NCI-H2107 treated with DMSO at 0.1 percent for 48 hours (cell line): ENCODE results near the gene EEPD1.

Source experiments
- DNase-seq: peaks from one replicate; lab custom pipeline; 2025; ENCODE audit not compliant: unreplicated experiment; lab: John Stamatoyannopoulos, UW

Gene EEPD1

GRCh38 chr7:36249091-36249490, 96.0 kb downstream of the EEPD1 start:
- no peak for DNase-seq

- DNase-seq = no peak
Measured at GRCh38 chr7:36253699-36254098, 100.6 kb downstream of the EEPD1 start.

- peak; percentile 86 for DNase-seq
Measured at GRCh38 chr7:36258510-36259259, 105.6 kb downstream of the EEPD1 start.

GRCh38 chr7:36260481-36260880, 107.4 kb downstream of the EEPD1 start:
- DNase-seq = no peak

- DNase-seq = no peak
Measured at GRCh38 chr7:36261019-36261754, 108.1 kb downstream of the EEPD1 start.

- DNase-seq = no peak
Measured at GRCh38 chr7:36262309-36263094, 109.4 kb downstream of the EEPD1 start.

- DNase-seq = no peak
Measured at GRCh38 chr7:36263095-36263484, 110.0 kb downstream of the EEPD1 start.

GRCh38 chr7:36264123-36264801, 111.2 kb downstream of the EEPD1 start:
- no peak for DNase-seq

- DNase-seq = no peak
Measured at GRCh38 chr7:36264913-36265516, 112.0 kb downstream of the EEPD1 start.

- DNase-seq = no peak
Measured at GRCh38 chr7:36265680-36266079, 112.6 kb downstream of the EEPD1 start.

GRCh38 chr7:36266190-36266589, 113.1 kb downstream of the EEPD1 start:
- no peak for DNase-seq

- DNase-seq = no peak
Measured at GRCh38 chr7:36266683-36267082, 113.6 kb downstream of the EEPD1 start.

GRCh38 chr7:36272211-36272566, 119.1 kb downstream of the EEPD1 start:
- DNase-seq = no peak

- DNase-seq = peak; percentile 96
Measured at GRCh38 chr7:36272567-36273269, 119.7 kb downstream of the EEPD1 start.

GRCh38 chr7:36273836-36274235, 120.8 kb downstream of the EEPD1 start:
- DNase-seq = no peak

GRCh38 chr7:36275735-36276284, 122.8 kb downstream of the EEPD1 start:
- no peak for DNase-seq

- DNase-seq = no peak
Measured at GRCh38 chr7:36276428-36277248, 123.6 kb downstream of the EEPD1 start.

- DNase-seq = no peak
Measured at GRCh38 chr7:36277249-36277542, 124.1 kb downstream of the EEPD1 start.

GRCh38 chr7:36278069-36278619, 125.1 kb downstream of the EEPD1 start:
- DNase-seq = no peak
